ENCODE data around the gene C4orf17.

DNA sequence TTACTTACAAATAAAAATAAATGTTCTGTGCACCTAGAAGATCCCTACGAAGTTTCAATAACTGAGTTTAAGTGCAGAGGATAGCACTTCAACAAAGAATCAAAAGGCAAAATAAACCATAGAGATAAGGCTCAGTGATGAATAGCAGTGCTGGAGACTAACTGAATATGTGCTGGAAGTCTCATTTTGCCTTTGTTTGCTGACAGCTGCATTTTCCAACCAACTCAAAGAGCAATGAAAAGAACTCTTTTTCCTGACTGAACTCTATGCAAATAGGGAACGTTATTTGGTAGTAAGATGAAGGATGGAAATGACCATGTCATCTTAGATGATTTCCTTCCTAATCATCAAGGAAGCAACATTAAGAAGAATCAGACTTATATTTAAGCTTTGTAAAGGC is 42.9 kb upstream of the C4orf17 start:
- TF ChIP-seq, protein P1, sequence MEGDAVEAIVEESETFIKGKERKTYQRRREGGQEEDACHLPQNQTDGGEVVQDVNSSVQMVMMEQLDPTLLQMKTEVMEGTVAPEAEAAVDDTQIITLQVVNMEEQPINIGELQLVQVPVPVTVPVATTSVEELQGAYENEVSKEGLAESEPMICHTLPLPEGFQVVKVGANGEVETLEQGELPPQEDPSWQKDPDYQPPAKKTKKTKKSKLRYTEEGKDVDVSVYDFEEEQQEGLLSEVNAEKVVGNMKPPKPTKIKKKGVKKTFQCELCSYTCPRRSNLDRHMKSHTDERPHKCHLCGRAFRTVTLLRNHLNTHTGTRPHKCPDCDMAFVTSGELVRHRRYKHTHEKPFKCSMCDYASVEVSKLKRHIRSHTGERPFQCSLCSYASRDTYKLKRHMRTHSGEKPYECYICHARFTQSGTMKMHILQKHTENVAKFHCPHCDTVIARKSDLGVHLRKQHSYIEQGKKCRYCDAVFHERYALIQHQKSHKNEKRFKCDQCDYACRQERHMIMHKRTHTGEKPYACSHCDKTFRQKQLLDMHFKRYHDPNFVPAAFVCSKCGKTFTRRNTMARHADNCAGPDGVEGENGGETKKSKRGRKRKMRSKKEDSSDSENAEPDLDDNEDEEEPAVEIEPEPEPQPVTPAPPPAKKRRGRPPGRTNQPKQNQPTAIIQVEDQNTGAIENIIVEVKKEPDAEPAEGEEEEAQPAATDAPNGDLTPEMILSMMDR (conservative IDR thresholded peaks at IDR 0.05 in 1 of 2, IDR thresholded peaks at IDR 0.05 in 1 of 2; ENCODE audit: extremely low read depth in 1 of 2, insufficient read depth in 1 of 2, low read depth in 1 of 2, low read length in 2 of 2) = no peak
- TF ChIP-seq EZH2 (IDR thresholded peaks at IDR 0.05; ENCODE audit: borderline replicate concordance, low read length) = no peak
